ENCODE results near the gene RAVER1. TPM values are rescaled to one million over a fixed set of nuclear protein-coding genes. Genes with fewer than 3 reads are reported as not detected.

The RAVER1 gene
- total and polyA plus RNA-seq, 2 of the 8 experiments (the other 6 are each of a cell fraction or from before 2014, with no cell fraction given) = 5.7 to 70.5 TPM

- Histone ChIP-seq H3K27me3 (replicated peaks in 1 of 4; ENCODE audit: control insufficient read depth in 3 of 4, extremely low read depth in 1 of 4, insufficient read depth in 3 of 4, low read length in 3 of 4) (peaks cover 0 to 3% (median 0%) of the 10 kb centered on the region in 4 experiments; a peak in 2 of 7 replicates), H2BK5ac (ENCODE audit: low read depth, low read length) (peak within 1 kb of the TSS; percentile 74; the same call in 1 of the 2 replicates), H3K9ac (replicated peaks in 1 of 4; ENCODE audit: extremely low read depth in 1 of 4, low read depth in 3 of 4, low read length in 3 of 4) (no peak within 1 kb of the TSS), H3K18ac (ENCODE audit: extremely low read depth, low read length) (peak within 1 kb of the TSS; percentile 75; the same call in 1 of the 2 replicates), H3K14ac (ENCODE audit: insufficient read length) (no peak within 1 kb of the TSS), H3K79me2 (ENCODE audit: control insufficient read depth in 1 of 2, insufficient read depth in 2 of 2, low read length in 2 of 2) (no peaks in the 10 kb centered on the region), H2BK120ac (replicated peaks; ENCODE audit: low read depth, low read length) (peak within 1 kb of the TSS; percentile 84), H3K36me3 (ENCODE audit: control insufficient read depth in 2 of 4, insufficient read depth in 4 of 4, low read length in 3 of 4) (no peaks in the 10 kb centered on the region; a peak in 1 of 8 replicates), H4K5ac (ENCODE audit: insufficient read length, low read depth, low read length) (no peak within 1 kb of the TSS), H2AK5ac (ENCODE audit: low read depth, low read length) (peak within 1 kb of the TSS; percentile 60; the same call in 1 of the 2 replicates), H3K79me1 (ENCODE audit: low read depth, low read length) (no peaks in the 10 kb centered on the region; the same call in 1 of the 2 replicates), H3K4me3 (ENCODE audit: extremely low read depth in 1 of 4, insufficient read depth in 2 of 4, low read depth in 3 of 4, low read length in 4 of 4) (no peak within 1 kb of the TSS), H2BK12ac (ENCODE audit: low read depth, low read length) (peak within 1 kb of the TSS; percentile 92; the same call in 1 of the 2 replicates), H2BK15ac (ENCODE audit: low read length) (peak within 1 kb of the TSS; percentile 89; the same call in 1 of the 2 replicates), H4K8ac (ENCODE audit: extremely low read depth, insufficient read depth, low read length) (no peak within 1 kb of the TSS; the same call in 1 of the 2 replicates), H3K4ac (replicated peaks; ENCODE audit: insufficient read length, low read depth, low read length) (peak within 1 kb of the TSS; percentile 22), H4K20me1 (replicated peaks in 1 of 2; ENCODE audit: control insufficient read depth in 1 of 2, insufficient read depth in 2 of 2, low read length in 2 of 2) (no peaks in the 10 kb centered on the region), H2AFZ (ENCODE audit: low read length) (peak within 1 kb of the TSS; percentile 69), H3K23me2 (ENCODE audit: low read depth, low read length) (peaks cover 4% of the 10 kb centered on the region), H3K27ac (ENCODE audit: low read depth, low read length) (no peak within 1 kb of the TSS), H3K56ac (replicated peaks; ENCODE audit: insufficient read length, low read depth, low read length) (no peak within 1 kb of the TSS), H3K4me1 (replicated peaks in 1 of 4; ENCODE audit: control insufficient read depth in 3 of 4, insufficient read depth in 4 of 4, low read length in 3 of 4) (peaks cover 0 to 11% (median 6%) of the 10 kb centered on the region in 4 experiments; a peak in 6 of 7 replicates), H2BK20ac (ENCODE audit: low read length) (peak within 1 kb of the TSS; percentile 49; the same call in 1 of the 2 replicates), H3K23ac (ENCODE audit: insufficient read length) (no peak within 1 kb of the TSS), H3K9me3 (ENCODE audit: insufficient read depth in 2 of 2, low read depth in 1 of 2, low read length in 1 of 2) (no peaks in the 10 kb centered on the region), H4K91ac (replicated peaks; ENCODE audit: insufficient read length, low read length) (peak within 1 kb of the TSS; percentile 65), H3K4me2 (ENCODE audit: insufficient read depth in 1 of 2, low read depth in 2 of 2, low read length in 2 of 2) (peak within 1 kb of the TSS in 1 of 2 experiments; percentile 15; a peak in 1 of 4 replicates)
- DNase-seq (ENCODE audit: low read depth in 1 of 2, low spot score in 2 of 2) = peak in 1 of 2 experiments; percentile 64
- 59% methylated on average over 14 of the region's 14 CpGs; no CpG with 5 or more reads in 1 of the 2 experiments for WGBS, 2 experiments (ENCODE audit: extremely low coverage in 1 of 2, insufficient coverage in 1 of 2, insufficient read length in 1 of 2, insufficient replicate concordance in 2 of 2, low coverage in 1 of 2, low lambda C conversion rate in 2 of 2, missing lambda C conversion rate in 1 of 2)
- ChIA-PET POLR2A (ENCODE audit: partially characterized antibody) (interaction anchor here (1.4 kb wide), 1 partner anchor 10 kb away, joined by 3 read pairs; no protein-coding TSS in a partner anchor), CTCF (ENCODE audit: partially characterized antibody) (interaction anchor here (1.5 to 2.3 kb wide), 2 partner anchors 50 to 80 kb away, joined by 4 to 9 read pairs; no protein-coding TSS in a partner anchor)
- FAIRE-seq = no peak
- TF ChIP-seq FOSL1 (IDR thresholded peaks at IDR 0.05; ENCODE audit: insufficient read depth, low read depth, low read length) (no peak), POLR2AphosphoS5 (IDR thresholded peaks at IDR 0.05; ENCODE audit: low read depth, low read length) (no peak), POLR2A (IDR thresholded peaks at IDR 0.05; ENCODE audit: control extremely low read depth in 1 of 2, low read depth in 2 of 2, low read length in 2 of 2) (no peak), KDM1A (IDR thresholded peaks at IDR 0.05; ENCODE audit: borderline replicate concordance, low read length) (no peak), GTF2F1 (IDR thresholded peaks at IDR 0.05; ENCODE audit: borderline replicate concordance, low read depth, low read length) (no peak), EP300 (IDR thresholded peaks at IDR 0.05; ENCODE audit: borderline replicate concordance in 1 of 2, low read depth in 2 of 2, low read length in 2 of 2) (no peak), BRCA1 (IDR thresholded peaks at IDR 0.05; ENCODE audit: low read depth, low read length) (no peak), SAP30 (IDR thresholded peaks at IDR 0.05; ENCODE audit: insufficient read depth, insufficient replicate concordance, low read length) (no peak), ATF2 (IDR thresholded peaks at IDR 0.05; ENCODE audit: low read length) (no peak), MAFK (IDR thresholded peaks at IDR 0.05; ENCODE audit: low read depth, low read length) (no peak)
These were observed 6.1 kb upstream of the RAVER1 start, which contains the start of gene ICAM3 for GRCh38 chr19:10339380-10339960. TSS of gene ICAM3 (minus strand) at chr19:10339624. CDS start at chr19:10339614, 10 bp downstream.

Data from H1 (cell line).